SK-N-SH (cell line): ENCODE measurements around the gene H2BK1. TPM values are rescaled to one million over a fixed set of nuclear protein-coding genes. Genes with fewer than 3 reads are reported as not detected.

Experiments
- CHD2 ChIP-seq: fragments of 150-350 bp; IDR thresholded peaks from 2 replicates; pipeline ENCODE4 v1.6.1; 2018; ENCODE audit warnings: low read length; ENCODE audit not compliant: partially characterized antibody
- CTCF ChIP-seq: fragments of 200-600 bp; sonication (generic); IDR thresholded peaks from 2 replicates; pipeline ENCODE4 v1.6.1; 2017; ENCODE audit warnings: antibody characterized with exemption, mild to moderate bottlenecking, moderate library complexity
- EP300 ChIP-seq, 2 experiments: IDR thresholded peaks; 2 replicates each; pipeline versions ENCODE4 v1.4.0 to v1.6.1; 2012; ENCODE audit warnings: borderline replicate concordance in 1 of 2, low read depth in 1 of 2, low read length in 1 of 2
- EZH2phosphoT487 ChIP-seq: fragments of 200-600 bp; sonication (generic); IDR thresholded peaks from 2 replicates; pipeline ENCODE4 v1.6.1; 2017; ENCODE audit warnings: low read depth, mixed run types, mild to moderate bottlenecking, antibody characterized with exemption, moderate library complexity, borderline replicate concordance
- FOSL2 ChIP-seq: IDR thresholded peaks from 2 replicates; pipeline ENCODE4 v1.4.0; 2012; ENCODE audit warnings: low read depth, mild to moderate bottlenecking, moderate library complexity, borderline replicate concordance
- FOXJ3 ChIP-seq: sonication (generic); formaldehyde crosslinking; IDR thresholded peaks from 2 replicates; pipeline ENCODE4 v1.5.1; 2020; ENCODE audit warnings: mild to moderate bottlenecking, missing genetic modification reagents
- FOXM1 ChIP-seq: IDR thresholded peaks from 2 replicates; pipeline ENCODE4 v1.4.0; 2012; ENCODE audit warnings: low read depth, mild to moderate bottlenecking
- IRF3 ChIP-seq: fragments of 150-350 bp; IDR thresholded peaks from 2 replicates; pipeline ENCODE4 v1.6.1; 2016; ENCODE audit warnings: mild to moderate bottlenecking, low read depth, low read length
- JUND ChIP-seq: IDR thresholded peaks from 2 replicates; pipeline ENCODE4 v1.4.0; 2012
- MEF2A ChIP-seq: IDR thresholded peaks from 2 replicates; pipeline ENCODE4 v1.4.0; 2012; ENCODE audit warnings: low read depth, borderline replicate concordance
- NFIC ChIP-seq: IDR thresholded peaks from 2 replicates; pipeline ENCODE4 v1.4.0; 2012; ENCODE audit warnings: borderline replicate concordance
- NRF1 ChIP-seq: IDR thresholded peaks from 2 replicates; pipeline ENCODE4 v1.6.1; 2012; ENCODE audit warnings: low read depth, mild to moderate bottlenecking, low read length
- RFX5 ChIP-seq: IDR thresholded peaks from 2 replicates; pipeline ENCODE4 v1.6.1; 2012; ENCODE audit warnings: mild to moderate bottlenecking, improper control_type of control experiment, low read length
- RXRA ChIP-seq: IDR thresholded peaks from 2 replicates; pipeline ENCODE4 v1.4.0; 2012; ENCODE audit warnings: low read depth, mild to moderate bottlenecking, borderline replicate concordance
- SIN3A ChIP-seq: IDR thresholded peaks from 2 replicates; pipeline ENCODE4 v1.6.1; 2012; ENCODE audit warnings: low read depth, mild to moderate bottlenecking, low read length, moderate library complexity, borderline replicate concordance
- SMC3 ChIP-seq: IDR thresholded peaks from 2 replicates; pipeline ENCODE4 v1.6.1; 2012; ENCODE audit warnings: low read depth, low read length, improper control_type of control experiment
- TAF1 ChIP-seq: IDR thresholded peaks from 2 replicates; pipeline ENCODE4 v1.6.1; 2012; ENCODE audit warnings: low read depth, mild to moderate bottlenecking, low read length, moderate library complexity, borderline replicate concordance
- TCF12 ChIP-seq: IDR thresholded peaks from 2 replicates; pipeline ENCODE4 v1.4.0; 2012
- TEAD4 ChIP-seq: IDR thresholded peaks from 2 replicates; pipeline ENCODE4 v1.4.0; 2012; ENCODE audit warnings: mild to moderate bottlenecking, borderline replicate concordance; ENCODE audit not compliant: insufficient read depth
- USF1 ChIP-seq: IDR thresholded peaks from 2 replicates; pipeline ENCODE4 v1.4.0; 2012; ENCODE audit warnings: low read depth, borderline replicate concordance
- USF2 ChIP-seq: fragments of 150-350 bp; IDR thresholded peaks from 2 replicates; pipeline ENCODE4 v1.6.1; 2017; ENCODE audit warnings: antibody characterized with exemption, low read length, low read depth, borderline replicate concordance
- YY1 ChIP-seq: IDR thresholded peaks from 2 replicates; pipeline ENCODE4 v1.4.0; 2012; ENCODE audit warnings: low read depth, mild to moderate bottlenecking
- polyA plus RNA-seq, 3 experiments: library from polyadenylated mRNA; depleted of rRNA; stranded (reverse); fragments of >200 nt; gene quantifications; 2 replicates each; pipeline ENCODE4 v1.2.3, GENCODE V29; 2012
- TF ChIP-seq, protein P1 (sequence below): IDR thresholded peaks from 2 replicates; pipeline ENCODE4 v1.4.0; 2012; ENCODE audit warnings: low read depth, borderline replicate concordance
- TF ChIP-seq, protein P2 (sequence below): IDR thresholded peaks from 2 replicates; pipeline ENCODE4; 2012

Gene H2BK1
- polyA plus RNA-seq, 1 of the 3 experiments (the other 2 are of a cell fraction), result not detected

DNA sequence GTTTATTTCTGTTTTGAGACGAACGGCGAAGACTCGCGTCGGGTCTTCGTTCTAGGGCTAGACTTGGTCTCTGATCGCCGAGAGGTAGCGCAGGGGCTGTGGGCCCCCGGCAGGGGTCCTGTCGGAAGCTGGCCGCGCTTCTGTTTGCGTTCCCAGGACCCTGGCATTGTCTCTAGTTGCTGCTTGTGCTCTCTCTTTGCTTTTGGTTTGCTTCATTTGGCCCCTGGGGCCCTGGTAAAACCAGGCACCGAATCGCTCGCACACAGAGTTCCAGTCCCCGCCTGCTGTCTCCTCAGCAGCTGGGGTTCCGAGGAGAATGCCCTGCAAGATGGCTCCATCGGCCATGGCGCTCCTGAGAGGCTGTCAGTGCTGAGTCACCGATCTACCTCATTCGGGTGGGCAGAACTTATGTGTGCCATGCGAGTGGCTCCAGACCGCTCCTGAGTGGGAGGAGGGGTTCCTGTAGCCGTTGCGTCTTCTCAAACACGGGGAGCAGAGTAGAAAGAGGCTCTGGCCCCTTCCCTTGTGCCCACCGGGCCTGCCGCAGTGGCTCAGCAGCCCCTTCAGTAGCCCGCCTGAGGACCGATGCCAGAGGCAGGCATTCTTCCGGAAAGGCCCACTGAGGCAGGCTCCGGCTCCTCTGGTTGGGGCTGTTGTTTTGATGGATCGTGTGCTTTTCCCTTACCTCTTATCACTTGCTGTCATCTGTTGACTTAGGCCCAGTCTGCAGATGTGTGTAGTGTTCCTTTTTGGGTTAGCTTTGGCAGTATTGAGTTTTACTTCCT lies 22.8 kb upstream of the H2BK1 start (continued):
- TF ChIP-seq USF2, result no peak
- TF ChIP-seq EZH2phosphoT487, result no peak
- TF ChIP-seq FOSL2, result peak; percentile 76; the same call in 1 of the 2 replicates
- TF ChIP-seq IRF3, result no peak
- no peak for TF ChIP-seq TEAD4
- TF ChIP-seq TCF12, result no peak
- TF ChIP-seq EP300 (IDR thresholded peaks at IDR 0.05; ENCODE audit: borderline replicate concordance in 1 of 2, low read depth in 1 of 2, low read length in 1 of 2), result no peak
- no peak for TF ChIP-seq MEF2A
- TF ChIP-seq, protein P1, sequence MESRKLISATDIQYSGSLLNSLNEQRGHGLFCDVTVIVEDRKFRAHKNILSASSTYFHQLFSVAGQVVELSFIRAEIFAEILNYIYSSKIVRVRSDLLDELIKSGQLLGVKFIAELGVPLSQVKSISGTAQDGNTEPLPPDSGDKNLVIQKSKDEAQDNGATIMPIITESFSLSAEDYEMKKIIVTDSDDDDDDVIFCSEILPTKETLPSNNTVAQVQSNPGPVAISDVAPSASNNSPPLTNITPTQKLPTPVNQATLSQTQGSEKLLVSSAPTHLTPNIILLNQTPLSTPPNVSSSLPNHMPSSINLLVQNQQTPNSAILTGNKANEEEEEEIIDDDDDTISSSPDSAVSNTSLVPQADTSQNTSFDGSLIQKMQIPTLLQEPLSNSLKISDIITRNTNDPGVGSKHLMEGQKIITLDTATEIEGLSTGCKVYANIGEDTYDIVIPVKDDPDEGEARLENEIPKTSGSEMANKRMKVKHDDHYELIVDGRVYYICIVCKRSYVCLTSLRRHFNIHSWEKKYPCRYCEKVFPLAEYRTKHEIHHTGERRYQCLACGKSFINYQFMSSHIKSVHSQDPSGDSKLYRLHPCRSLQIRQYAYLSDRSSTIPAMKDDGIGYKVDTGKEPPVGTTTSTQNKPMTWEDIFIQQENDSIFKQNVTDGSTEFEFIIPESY, result no peak
- TF ChIP-seq, protein P2, sequence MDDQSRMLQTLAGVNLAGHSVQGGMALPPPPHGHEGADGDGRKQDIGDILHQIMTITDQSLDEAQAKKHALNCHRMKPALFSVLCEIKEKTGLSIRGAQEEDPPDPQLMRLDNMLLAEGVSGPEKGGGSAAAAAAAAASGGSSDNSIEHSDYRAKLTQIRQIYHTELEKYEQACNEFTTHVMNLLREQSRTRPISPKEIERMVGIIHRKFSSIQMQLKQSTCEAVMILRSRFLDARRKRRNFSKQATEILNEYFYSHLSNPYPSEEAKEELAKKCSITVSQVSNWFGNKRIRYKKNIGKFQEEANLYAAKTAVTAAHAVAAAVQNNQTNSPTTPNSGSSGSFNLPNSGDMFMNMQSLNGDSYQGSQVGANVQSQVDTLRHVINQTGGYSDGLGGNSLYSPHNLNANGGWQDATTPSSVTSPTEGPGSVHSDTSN, result no peak
- TF ChIP-seq RFX5, result no peak
- no peak for TF ChIP-seq CTCF
- no peak for TF ChIP-seq USF1
- TF ChIP-seq FOXJ3 (CRISPR knock-in tag), result no peak
- TF ChIP-seq SIN3A, result peak; percentile 95
- no peak for TF ChIP-seq NRF1
- TF ChIP-seq TAF1, result peak; percentile 82
- no peak for TF ChIP-seq RXRA
- 0 out of 2 replicates have a peak, but pooled peaks have one; percentile 30 for TF ChIP-seq JUND
- TF ChIP-seq NFIC, result no peak
- no peak for TF ChIP-seq CHD2
- TF ChIP-seq SMC3, result no peak
- TF ChIP-seq FOXM1, result no peak
- peak; percentile 90 for TF ChIP-seq YY1
- TF ChIP-seq, all 33 proteins: peak for 9
